Right kidney (tissue), 1 donor: Measurements from ENCODE around the gene COL6A1.

ENCODE experiments used
- DNase-seq: peaks from one replicate; pipeline ENCODE4 v3.0.0-alpha.2; 2016

COL6A1 gene

GRCh38 chr21:45993210-45994085 is 11.9 kb downstream of the COL6A1 start:
- DNase-seq, result no peak

- no peak for DNase-seq
Observed at GRCh38 chr21:45994086-45994661, 12.6 kb downstream of the COL6A1 start.

GRCh38 chr21:45994759-45995685 is 13.5 kb downstream of the COL6A1 start:
- DNase-seq, result no peak

DNA sequence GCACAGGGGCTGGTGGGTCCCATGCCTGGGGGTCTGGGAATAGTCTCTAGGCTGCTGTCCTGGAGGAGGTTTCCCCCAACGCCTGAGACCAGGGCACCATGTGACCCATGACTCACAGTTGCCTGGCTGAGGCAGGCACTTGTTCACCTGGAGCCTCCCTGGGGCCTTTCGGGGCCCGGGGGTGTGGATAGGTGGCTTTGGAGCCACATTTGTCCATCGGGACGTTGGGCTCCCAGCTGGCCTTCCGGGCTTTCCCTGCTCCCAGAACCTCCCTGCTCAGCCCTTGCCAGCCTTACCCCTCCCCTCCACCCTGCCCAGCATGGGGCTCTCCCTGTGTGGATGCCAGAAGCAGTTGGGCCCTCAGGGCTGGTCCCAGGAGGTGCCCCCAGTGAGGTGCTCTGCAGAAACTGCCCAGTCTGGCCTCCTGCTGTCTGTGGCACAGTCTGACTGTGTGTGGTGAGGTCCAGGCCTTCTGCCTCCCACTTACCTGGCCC is 14.2 kb downstream of the COL6A1 start:
- no peak for DNase-seq

DNA sequence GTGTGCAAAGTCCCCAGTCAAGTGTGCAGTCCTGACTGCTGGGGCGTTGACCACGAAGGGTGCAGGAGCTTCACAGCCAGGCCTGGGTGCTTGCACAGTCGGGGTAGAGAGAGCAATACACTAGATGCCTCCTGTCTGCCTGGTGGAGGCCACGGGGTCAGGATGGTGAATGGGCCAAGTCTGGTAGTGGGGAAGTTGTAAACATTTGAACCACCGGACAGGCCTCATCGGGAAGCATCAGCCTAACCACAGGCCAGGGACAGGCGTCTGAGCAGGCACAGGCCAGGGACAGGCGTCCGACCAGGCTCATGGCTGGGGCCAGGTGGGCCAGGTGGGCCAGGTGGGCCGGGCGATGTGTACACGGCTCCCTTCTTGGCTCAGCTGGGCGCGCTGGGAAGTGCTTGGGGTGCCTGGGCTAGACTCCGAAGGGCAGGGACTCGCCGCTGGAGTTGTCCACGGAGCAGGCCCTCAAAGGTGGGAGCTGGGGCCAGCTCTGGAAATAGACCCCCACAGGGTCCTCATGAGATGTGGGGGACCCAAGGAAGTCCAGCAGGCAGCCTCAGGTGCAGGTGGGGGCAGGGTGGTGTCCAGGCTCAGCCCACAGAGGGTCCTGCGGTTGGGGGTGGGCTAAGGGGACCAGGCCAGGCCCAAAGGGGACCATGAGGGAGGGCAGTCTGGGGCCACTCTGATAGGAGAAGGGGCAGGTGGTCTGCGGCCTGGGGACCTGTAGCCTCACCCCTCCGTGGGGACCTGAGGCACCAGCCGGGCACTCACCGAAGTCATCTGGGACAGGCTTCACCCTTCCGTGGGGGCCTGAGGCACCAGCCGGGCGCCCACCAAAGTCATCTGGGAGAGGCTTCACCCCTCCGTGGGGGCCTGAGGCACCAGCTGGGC is 15.0 kb downstream of the COL6A1 start:
- DNase-seq, result no peak

GRCh38 chr21:45997205-45997494 is 15.6 kb downstream of the COL6A1 start:
- DNase-seq, result no peak

DNA sequence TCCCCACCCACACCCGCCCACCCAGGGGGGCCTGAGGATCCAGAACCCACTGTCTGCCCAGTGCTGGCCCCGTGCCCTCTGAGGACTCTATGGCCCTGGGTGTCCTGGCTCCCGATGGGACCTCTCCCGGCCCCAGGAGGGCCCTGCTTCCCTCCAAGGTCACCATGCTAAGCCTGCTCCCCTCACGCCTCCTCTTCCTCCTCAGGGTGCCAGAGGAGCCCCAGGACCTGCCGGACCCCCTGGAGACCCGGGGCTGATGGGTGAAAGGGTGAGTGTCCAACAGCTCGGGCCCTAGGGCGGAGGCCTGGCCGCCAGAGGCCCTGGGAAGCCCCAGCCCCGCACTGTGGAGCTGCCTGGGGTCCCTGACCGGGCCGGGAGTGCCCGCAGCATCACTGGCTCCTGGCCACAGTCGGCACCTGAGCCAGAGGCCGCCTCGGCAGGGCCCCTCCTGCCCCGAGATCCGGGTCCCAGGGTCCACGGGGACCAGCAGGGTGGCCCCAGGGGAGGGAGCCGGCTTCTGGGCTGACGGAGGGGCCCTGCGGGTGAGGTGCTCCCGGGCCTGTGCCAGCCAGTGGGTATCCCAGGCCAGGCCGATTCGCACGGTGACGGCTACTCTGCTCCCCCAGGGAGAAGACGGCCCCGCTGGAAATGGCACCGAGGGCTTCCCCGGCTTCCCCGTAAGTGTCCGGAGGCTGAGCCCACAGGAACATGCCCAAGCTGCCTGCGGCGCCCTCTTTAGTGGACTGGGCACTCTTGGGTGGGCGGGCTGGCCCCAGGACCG is 16.1 kb downstream of the COL6A1 start:
- DNase-seq, result no peak

- no peak for DNase-seq
Observed at GRCh38 chr21:45998276-45998701, 16.7 kb downstream of the COL6A1 start.

GRCh38 chr21:45998871-45999580 is 17.5 kb downstream of the COL6A1 start:
- DNase-seq, result no peak

GRCh38 chr21:45999581-46000181 is 18.1 kb downstream of the COL6A1 start:
- no peak for DNase-seq

- no peak for DNase-seq
Observed at GRCh38 chr21:46000182-46000730, 18.7 kb downstream of the COL6A1 start.

GRCh38 chr21:46000731-46001641 is 19.4 kb downstream of the COL6A1 start:
- DNase-seq, result no peak

DNA sequence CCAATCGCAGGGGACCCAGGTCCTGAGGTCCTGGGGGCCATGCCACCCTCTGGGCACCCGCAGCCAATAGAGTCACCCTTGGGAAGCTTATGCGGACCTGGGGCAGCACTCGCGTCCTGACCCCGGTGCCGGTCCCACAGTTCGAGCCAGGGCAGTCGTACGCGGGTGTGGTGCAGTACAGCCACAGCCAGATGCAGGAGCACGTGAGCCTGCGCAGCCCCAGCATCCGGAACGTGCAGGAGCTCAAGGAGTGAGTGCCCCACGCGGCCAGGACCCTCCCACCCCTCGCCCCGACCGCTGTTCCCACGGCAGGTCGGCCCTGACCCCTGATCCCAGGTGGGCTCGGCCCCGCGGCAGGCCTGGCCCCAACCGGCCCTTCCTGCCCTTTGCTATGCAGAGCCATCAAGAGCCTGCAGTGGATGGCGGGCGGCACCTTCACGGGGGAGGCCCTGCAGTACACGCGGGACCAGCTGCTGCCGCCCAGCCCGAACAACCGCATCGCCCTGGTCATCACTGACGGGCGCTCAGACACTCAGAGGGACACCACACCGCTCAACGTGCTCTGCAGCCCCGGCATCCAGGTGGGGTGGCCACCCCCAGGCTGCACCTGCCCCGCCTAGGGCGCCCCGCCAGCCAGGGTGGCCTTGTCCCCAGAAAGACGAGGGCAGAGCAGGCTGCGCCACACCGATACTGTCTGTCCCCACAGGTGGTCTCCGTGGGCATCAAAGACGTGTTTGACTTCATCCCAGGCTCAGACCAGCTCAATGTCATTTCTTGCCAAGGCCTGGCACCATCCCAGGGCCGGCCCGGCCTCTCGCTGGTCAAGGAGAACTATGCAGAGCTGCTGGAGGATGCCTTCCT is 20.5 kb downstream of the COL6A1 start:
- no peak for DNase-seq

DNA sequence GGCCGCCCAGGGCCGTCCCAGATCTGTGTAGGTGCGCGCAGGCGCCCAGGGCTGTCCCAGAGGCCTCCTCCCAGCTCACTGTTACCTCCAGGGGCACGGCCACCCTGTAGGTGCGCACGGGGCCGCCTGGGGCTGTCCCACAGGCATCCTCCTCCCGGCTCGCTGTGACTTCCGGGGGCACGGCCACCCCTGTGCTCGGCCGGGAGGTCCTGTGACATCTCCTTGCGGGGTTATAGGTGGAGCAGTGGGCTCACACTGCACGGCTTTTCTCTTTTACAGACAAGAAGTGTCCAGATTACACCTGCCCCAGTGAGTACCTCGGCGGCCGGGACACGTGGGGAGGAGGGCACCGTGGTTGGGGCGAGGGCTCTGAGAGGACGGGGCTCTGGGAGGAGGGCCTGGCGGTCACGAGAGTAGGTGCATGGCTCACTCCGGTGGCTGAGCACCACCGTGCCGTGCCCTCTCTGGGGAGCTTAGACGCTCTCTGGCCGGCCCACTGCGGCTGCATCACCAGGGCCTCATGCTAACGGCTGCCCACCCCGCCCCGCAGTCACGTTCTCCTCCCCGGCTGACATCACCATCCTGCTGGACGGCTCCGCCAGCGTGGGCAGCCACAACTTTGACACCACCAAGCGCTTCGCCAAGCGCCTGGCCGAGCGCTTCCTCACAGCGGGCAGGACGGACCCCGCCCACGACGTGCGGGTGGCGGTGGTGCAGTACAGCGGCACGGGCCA is 21.4 kb downstream of the COL6A1 start:
- DNase-seq, result no peak

DNA sequence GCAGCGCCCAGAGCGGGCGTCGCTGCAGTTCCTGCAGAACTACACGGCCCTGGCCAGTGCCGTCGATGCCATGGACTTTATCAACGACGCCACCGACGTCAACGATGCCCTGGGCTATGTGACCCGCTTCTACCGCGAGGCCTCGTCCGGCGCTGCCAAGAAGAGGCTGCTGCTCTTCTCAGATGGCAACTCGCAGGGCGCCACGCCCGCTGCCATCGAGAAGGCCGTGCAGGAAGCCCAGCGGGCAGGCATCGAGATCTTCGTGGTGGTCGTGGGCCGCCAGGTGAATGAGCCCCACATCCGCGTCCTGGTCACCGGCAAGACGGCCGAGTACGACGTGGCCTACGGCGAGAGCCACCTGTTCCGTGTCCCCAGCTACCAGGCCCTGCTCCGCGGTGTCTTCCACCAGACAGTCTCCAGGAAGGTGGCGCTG is 22.0 kb downstream of the COL6A1 start:
- no peak for DNase-seq

DNA sequence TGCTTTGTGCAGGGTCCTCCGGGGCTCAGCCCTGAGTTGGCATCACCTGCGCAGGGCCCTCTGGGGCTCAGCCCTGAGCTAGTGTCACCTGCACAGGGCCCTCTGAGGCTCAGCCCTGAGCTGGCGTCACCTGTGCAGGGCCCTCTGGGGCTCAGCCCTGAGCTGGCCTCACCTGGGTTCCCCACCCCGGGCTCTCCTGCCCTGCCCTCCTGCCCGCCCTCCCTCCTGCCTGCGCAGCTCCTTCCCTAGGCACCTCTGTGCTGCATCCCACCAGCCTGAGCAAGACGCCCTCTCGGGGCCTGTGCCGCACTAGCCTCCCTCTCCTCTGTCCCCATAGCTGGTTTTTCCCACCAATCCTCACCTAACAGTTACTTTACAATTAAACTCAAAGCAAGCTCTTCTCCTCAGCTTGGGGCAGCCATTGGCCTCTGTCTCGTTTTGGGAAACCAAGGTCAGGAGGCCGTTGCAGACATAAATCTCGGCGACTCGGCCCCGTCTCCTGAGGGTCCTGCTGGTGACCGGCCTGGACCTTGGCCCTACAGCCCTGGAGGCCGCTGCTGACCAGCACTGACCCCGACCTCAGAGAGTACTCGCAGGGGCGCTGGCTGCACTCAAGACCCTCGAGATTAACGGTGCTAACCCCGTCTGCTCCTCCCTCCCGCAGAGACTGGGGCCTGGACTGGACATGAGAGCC is 22.7 kb downstream of the COL6A1 start:
- no peak for DNase-seq
